ENCODE data around the gene BEND5.
A peak's percentile ranks its signal among the peaks of the same experiment; 100 is the strongest.

BEND5 gene

DNA sequence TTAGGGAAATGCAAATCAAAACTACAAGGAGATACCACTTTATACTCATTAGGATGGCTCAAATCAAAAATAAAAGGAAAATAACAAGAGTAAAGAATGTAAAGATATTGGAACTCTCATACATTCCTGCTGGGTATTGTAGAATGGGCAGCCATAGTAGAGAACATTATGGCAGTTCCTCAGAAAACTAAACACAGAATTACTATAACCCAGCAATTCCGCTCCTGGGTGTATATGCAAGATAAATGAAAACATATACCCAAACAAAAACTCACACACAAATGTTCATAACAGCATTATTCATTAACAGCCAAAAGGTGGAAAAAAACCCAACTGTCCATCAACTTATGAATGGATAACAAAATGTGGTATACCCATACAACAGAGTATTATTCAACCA, 11.4 kb downstream of the BEND5 start:
- no peak for DNase-seq (ENCODE audit: low read depth)

DNA sequence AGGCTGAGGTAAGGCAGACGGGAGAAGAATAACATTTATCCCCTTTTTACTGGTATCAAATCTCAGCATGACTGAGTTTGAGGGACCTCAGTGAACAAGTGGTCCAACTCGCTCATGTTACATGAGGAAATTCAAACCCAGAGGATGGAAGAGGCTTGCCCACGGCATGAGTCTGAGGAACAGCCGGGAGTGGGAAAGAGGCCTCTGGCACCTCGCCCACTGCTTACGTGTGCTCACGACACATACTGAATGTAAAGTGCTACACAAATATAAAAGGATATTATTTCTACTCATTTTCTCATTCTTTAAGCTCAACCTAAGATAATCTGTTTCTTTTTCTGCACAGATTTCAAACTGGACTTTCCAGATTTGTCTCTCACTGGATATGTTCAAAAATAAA, 14.7 kb downstream of the BEND5 start:
- no peak for DNase-seq (ENCODE audit: low read depth)

DNA sequence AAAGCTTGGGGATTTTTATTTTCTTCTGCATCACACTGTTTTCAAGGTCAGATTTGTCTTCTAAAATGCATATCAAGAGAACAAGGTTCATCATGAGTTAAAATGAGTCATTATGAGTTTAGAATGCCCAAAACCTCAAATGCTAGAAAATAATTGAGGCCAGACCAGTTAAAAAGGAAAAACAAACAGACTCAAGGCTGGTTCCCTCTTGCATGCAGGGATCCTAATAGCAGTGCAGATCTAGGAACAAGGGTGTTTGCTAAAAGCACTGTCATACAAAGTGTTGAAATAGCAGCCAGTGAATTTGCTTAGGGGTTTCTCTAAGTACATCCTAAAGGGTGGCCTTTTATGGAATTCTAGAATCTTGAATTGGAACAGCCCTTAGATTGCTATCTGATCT, 15.3 kb downstream of the BEND5 start:
- DNase-seq (ENCODE audit: low read depth), result peak; percentile 11

DNA sequence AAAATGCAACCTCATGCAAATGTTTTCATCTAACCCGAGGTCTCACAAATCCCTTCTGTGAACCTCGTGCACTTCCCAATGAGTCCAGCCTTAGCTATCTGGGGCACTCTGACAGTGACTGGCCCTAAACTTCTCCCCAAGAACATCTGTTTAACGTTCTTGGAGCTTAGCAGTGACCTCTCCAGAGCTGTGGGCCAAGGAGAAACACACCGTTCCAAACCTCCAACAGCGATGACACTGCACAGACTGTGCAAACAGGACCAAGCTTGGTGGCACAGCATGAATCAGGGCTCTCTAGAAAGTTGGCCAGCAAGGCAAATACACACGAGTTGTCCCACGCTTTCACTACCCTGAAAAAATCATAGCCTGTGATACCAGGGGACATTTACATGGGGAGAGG, 15.8 kb downstream of the BEND5 start:
- DNase-seq (ENCODE audit: low read depth), result no peak

DNA sequence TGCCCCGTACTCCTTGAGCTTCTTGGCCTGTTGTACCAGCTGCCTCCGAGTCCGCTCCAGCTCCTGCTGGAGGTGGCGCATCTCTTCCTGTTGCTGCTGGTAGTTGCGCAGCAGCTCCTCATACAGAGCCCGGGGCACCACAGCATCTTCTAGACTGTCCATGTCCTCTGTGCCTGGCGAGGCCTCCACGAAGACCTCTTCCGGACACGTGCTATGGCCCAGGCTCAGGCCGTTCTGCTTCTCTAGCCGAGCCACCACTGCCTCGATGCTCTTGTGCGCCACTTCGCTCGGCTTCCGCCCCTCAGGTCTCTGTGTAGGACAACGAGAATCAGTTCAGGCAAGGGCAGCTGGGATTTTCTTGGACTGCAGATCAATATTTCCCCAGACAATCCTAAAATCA, 17.7 kb downstream of the BEND5 start:
- DNase-seq (ENCODE audit: low read depth), result no peak

DNA sequence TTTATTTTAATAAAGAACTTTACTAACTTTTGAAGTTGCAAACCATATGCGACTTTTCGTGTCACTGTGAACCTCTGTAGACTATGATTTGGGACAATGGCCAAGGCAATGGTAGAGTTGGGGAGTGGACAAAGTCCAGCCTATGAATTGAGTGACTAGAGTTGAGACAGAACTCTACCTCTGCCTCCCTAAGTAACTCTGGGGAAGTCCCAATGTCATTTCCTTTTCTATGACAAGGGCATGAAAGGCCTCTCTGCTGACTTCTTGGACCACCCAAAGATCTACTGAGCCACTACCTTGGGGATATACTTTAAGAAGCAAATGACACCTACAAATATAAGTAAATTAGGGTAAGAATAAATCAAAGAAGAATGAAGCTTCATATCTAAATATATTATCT, 19.3 kb downstream of the BEND5 start:
- no peak for DNase-seq (ENCODE audit: low read depth)

DNA sequence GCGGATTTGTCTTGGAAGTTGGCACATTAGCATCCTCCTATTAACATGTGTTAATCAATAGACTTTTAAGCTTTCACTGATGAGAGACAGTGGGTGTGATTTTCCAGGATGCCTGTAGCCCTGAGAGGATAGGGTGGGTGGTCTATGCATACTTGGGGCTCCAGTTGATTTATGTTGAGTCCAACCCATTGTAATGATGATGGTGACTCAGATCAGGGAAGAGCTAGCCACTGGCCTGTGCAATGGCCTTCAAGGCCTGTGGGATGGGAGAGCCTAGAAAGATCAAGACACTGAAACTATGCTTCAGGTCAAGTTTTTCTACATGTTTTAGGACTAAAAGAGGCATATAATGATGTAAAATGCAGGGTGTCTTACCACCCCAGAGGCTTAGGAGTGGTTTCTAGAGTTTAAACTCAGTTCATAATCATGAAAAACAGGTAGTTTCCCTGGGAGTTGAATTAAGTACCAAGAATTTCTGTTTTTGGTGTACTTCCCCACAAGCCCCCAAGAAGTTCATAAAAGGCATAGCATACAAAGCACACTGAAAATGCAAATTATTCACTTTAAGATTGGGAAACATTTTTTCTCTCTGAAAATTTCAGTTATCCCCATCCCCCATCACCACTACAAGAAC, 19.9 kb downstream of the BEND5 start:
- no peak for DNase-seq (ENCODE audit: low read depth)

DNA sequence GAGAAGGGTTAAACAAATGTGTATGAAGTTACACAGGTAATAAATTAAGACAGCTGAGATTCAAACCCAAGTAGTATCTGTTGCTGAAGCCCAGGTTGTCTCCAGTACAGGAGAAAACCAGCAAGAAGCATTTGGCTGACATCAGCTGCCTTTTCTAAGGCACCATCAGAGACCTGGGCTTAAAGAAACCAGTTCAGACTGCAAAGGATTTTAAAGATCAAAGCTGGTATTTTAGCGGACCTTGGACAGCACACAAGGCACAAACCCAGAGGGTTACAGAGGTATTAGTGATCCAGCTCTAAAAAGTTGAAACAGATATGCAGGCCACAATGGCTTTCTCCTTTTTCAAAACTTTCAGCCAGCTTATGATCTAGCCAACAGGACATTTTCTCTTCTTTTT, 23.4 kb downstream of the BEND5 start:
- DNase-seq (ENCODE audit: low read depth), result no peak

DNA sequence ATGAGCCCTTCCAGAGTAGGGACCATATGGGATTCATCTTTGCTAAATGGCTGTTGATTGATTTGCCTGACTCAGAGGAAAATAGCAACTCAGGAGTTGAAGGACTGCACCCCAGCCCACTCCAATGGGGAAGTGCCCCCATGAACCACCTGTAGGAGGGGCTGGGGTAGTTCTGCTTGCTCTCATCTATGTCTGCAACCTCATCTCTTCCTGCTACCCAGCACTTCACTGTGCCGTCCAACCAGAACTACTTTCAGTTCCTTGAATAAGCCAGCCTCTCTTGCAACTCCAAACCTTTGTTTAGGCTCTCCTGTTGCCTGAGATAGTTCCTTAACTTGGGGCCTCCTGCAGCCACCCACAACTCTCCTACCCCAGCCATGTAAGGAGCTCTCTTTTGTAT, 26.6 kb downstream of the BEND5 start:
- DNase-seq (ENCODE audit: low read depth), result no peak

DNA sequence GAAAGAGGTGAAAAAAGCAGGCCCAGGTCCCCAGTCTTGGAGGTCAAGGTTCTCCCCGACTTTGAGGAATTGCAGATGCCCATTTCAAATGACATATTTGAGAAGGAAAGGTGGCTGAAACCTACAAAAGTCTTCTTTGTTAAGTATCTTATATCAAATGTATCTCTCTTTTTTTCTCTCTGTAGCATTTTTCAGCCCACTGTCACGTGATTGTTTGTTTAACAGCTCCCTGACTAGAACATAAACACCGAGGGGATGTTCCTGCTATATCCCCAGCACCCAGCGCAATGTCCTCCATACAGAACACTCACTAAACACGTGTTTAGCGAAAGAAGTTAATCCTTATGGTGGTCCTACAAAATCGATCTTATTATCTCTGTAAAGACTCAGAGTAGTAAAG, 27.6 kb downstream of the BEND5 start:
- DNase-seq (ENCODE audit: low read depth), result no peak

DNA sequence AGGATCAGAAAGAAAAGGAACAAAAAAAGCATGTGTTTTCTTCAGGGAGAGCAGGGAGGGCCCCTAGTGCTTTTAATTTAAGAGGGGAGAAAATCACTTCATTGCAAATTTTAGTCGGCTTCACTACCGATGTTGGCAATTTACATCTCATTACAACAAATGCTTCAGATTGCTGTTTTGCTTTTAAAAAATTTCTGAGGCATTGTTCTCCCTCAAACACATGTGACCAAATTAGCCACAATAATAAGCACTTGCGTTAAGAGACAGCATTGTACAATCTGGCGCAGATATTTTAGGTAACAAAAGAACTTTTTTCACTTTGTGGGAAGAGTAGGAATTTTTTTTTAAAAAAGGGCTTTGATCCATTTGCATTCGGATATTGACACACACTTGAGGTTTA, 29.8 kb downstream of the BEND5 start:
- no peak for DNase-seq (ENCODE audit: low read depth)

DNA sequence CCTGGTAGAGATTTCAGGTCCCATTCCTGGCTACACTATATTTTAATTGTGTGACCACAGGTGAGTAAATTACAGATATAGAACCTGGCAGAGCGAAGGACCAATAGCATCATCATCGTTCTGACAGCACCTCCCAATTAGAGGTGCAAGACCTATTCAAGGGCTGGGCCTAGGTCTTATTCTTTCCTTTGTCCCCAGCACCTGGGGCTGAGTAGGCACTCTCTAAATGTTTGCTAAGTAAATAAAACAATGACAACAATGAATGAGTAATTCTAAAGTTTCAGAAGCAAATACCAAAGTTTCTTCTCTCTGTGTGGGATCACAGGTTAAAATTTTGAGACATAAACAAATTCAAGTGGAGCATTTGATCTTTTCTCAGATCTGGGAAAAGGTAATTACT, 32.7 kb downstream of the BEND5 start:
- no peak for DNase-seq (ENCODE audit: low read depth)

DNA sequence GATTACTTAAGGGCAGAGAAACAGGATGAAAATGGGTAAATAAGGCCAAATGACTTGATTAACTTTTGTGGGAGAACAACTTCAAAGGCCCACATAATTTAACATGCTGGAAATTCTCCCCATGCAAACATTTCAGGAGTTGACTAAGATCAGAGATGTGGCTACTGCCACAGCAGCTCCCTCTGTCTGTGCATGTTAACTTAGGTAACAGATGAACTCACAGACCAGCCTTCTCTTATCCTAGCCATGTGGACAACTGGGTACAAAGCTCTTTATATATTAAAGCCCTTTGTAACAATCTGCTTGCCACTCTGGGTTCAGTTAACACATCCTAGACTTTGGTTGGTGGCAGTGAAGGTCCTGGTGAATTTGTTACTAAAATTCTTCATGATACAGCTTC, 33.2 kb downstream of the BEND5 start:
- DNase-seq (ENCODE audit: low read depth), result no peak

DNA sequence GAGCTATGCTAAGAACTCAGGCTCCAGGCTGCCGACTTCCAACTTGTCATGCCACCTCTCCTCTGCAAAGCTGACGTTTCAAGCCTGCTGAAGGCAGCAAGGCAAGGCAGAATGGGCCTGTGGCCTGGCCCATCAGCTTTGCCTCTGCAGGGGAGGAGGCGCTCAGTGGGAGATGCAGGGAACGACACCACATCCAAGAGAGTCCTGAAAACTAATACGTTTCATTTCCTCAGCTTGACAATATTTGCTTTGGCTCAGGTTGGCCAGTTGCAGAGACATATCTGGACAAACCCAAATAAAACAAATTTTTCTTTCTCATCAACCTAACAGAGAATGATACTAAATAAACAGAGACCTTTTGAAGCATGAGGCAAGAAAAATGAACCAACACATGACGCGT, 35.3 kb downstream of the BEND5 start:
- no peak for DNase-seq (ENCODE audit: low read depth)

DNA sequence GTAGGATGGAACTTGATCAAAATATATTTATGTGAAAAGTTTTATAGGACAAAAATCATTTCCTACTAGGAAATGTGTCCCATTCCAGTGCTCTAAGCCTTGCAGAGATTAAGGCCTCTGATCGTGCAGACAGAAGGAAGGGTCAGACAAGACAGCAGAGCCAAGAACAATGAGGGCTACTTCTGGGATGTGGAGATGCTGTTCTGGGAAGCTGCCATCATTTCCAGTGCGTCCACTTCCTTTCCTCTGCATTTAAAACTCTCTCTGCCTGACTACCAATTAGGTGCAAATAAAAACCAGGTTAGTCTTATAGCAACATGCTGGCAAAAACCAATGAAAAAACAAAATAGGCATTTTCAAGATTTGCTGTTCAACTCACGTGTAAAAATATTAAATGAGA, 36.1 kb downstream of the BEND5 start:
- DNase-seq (ENCODE audit: low read depth), result no peak

DNA sequence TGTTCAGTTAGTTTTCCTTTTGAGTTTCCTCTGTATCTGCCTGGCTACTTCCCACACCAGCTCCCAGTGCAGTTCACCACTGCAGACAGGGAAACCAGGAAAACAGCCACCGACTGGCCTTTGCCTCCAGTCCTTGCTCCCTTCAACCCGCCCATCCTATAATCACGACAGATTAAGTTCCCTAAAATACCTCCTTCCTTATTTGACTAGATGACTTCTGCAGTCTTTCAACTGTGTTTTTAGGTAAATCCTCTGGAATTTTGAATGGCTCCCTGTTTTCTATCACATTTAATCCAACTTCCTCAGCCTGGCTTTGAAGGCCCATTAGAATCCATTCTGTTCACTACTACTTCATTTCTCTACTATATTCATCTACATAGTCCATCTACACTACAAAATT, 37.6 kb downstream of the BEND5 start:
- no peak for DNase-seq (ENCODE audit: low read depth)

DNA sequence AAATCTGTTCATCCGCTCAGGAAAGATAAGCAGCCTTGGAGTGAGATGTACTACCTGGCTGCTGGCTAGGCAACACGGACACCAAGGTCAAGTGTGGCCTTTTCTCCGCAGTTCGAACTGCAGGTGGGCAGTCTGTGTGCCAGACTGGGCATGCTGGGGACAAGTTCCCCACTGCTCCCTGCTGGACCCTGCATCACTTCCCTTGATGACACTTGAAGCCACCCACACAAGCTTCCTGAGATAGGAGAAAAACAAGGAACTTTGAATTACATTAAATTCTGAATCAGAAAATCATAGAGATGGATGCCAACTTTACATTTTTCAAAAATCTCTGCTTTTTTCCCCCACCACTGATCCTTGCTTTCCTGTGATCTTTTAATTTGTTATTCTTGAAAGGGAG, 38.3 kb downstream of the BEND5 start:
- DNase-seq (ENCODE audit: low read depth), result no peak

DNA sequence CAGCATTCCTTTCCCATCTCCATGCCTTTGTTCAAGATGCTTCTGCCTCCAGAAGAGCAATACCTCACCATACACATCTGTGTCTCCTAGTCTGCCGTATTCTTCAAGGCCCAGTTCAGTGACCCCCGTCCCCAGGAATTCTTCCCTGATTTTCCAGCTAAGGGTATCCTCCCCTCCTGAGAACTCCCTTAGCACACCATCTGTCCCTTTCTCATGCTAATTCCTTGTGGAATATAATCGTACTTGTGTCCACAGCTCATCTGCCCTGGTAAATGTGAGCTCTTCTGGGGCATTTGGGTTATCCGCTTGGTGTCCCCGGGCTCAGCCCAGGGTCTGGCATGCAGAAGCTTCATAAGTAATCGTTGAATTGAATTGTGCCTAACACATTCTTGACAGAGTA, 40.9 kb downstream of the BEND5 start:
- DNase-seq (ENCODE audit: low read depth), result no peak

DNA sequence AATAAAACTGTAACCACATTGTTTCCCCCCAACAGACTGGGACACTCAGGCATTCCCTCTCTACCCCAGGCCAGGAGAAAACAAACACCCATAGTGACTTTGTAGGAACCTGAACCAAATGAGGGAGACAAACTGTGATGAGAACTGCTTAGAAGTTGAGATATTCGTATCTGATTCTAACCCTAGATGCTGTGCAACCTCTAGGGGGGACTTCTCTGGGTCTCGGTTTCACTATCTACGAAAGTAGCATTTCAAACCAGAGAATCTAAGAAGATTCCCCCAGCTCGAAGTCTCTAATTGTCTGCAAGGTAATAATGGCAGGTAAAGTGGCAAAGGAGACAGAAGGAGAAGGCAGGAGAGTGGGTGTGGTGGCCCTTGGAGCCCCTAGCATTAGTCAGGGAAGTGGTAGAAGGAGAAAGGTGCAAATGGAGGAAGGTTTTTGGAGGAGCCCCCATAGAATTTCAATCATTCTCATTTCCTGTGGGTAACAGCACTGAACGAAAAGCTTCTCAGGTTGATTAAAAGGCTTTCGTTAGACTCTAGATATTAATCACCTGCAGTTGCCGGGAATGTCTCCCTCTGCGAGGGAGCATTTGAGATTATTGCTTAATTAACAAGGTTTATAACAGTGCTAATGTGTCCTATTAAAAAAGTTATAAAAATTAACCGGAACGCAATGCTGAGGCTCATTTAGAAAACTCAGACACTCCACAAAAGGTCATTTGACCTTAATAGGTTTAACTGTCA, 46.4 kb downstream of the BEND5 start:
- DNase-seq (ENCODE audit: low read depth), result no peak

DNA sequence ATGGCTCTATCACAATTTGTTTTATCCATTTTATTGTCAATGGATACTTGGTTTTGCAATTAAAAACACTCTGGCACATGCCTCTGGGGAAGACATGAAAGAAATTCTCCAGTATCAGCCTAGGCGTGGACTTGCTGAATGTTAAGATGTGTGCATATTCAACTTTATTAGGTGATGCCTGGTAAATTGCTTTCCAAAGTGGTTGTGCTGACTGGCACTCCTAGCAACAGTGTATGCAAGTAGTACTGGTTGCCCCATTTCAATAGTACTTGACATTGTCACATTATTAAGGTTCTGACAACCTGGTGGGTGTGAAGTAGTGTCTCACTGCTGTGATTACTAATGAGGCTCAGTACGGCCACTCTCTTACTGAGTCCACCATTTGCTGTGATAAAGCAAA, 48.1 kb downstream of the BEND5 start:
- DNase-seq (ENCODE audit: low read depth), result no peak

DNA sequence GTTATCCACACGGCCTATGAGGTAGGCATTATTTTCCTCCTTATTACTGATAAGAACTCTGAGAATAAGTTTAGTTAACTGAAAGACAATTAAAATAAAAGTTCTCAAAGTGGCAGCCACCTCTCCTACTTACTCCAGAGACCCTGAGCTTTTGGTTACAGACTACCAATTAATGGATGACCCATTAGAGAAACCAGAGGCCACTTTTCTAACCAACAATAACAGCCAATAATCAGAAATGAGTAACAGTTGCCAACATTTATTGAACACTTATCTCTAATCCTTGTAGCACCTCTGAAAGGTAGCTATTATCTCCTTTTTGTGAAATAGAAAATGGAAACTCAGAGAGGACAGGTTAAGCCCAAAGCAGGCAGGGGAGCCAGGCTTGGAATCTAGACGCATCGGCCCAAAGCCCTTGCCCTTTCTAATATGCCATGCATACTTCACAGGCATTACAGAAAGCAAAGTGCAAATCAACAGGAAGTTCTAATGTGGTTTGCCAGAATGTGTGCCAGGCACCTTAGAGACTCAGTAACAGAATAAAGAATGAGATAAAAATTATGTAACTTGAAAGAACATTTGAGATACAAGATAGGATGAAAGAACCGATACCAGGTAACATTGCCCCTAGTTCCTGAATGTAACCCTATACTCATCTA, 50.0 kb downstream of the BEND5 start:
- DNase-seq (ENCODE audit: low read depth), result no peak

DNA sequence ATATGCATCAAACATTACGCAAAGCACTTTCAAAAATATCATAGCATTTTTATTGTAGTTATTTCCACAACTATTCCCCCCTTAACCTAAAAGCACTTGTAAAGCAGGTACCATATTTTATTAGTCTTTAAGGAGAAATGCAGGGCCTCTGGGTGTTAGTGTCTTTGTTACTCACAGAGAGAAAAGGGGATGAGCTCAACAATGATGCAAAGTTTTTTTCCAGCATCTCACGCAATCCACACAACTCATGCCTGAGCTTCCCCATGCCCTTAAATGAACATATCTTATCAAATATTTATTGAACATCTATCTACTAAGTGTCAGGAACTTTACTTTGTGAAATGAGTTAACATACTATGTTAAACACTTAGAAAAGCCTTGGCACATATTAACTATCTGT, 50.6 kb downstream of the BEND5 start:
- DNase-seq (ENCODE audit: low read depth), result no peak

DNA sequence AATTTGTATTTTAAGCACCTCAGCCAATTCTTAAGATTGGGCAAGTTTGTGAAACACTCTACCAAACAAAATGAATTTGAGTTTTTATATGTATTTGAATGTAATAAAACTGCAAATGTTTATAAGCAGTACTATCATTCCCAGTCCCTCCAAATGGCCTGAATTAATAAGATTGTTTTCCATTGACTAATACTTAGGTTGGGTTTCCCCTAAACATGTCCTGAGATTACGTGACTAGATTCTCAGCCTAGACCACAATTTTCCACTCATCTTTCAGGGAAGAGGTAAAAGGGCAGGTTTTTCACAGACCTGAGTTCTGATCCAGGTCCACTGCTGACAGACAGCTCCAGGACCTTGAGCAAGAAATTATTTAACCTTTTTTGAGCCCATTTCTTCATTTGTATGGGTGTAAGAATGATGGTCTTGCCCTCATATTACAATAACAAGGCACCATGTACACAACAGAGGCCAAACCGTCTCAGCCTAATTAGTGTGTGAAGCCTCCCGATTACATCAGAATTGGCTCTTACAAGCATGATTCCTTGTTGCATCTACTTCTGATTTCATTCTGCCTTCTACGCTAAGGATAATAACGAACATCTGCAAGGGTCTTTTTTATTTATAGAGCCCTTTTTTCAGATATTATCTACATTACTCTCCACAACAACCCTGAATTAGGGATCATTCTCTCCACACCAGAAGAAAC, 51.2 kb downstream of the BEND5 start:
- no peak for DNase-seq (ENCODE audit: low read depth)

All from non-pigmented ciliary epithelial cell (primary cell).